ENCODE measurements around the gene PDE7B.

PDE7B gene

GRCh38 chr6:135921188-135921587 lies 69.7 kb downstream of the PDE7B start:
- no peak overlapping the region for H3K4me3 ChIP-seq (ENCODE audit: low read depth, low read length)
- TF ChIP-seq CTCF (conservative IDR thresholded peaks at IDR 0.05; ENCODE audit: low read depth, low read length): no peak
- peak; percentile 54 for DNase-seq (ENCODE audit: low read depth)

GRCh38 chr6:135922174-135922573 lies 70.7 kb downstream of the PDE7B start:
- TF ChIP-seq CTCF (conservative IDR thresholded peaks at IDR 0.05; ENCODE audit: low read depth, low read length): no peak
- DNase-seq (ENCODE audit: low read depth): peak; percentile 98
- no peak overlapping the region for H3K4me3 ChIP-seq (ENCODE audit: low read depth, low read length)

- no peak overlapping the region for H3K4me3 ChIP-seq (ENCODE audit: low read depth, low read length)
- no peak for TF ChIP-seq CTCF (conservative IDR thresholded peaks at IDR 0.05; ENCODE audit: low read depth, low read length)
- DNase-seq (ENCODE audit: low read depth): peak; percentile 40
These were observed 71.2 kb downstream of the PDE7B start for GRCh38 chr6:135922746-135923145.

- TF ChIP-seq CTCF (conservative IDR thresholded peaks at IDR 0.05; ENCODE audit: low read depth, low read length): no peak
- no peak for DNase-seq (ENCODE audit: low read depth)
- no peak overlapping the region for H3K4me3 ChIP-seq (ENCODE audit: low read depth, low read length)
These were observed 81.2 kb downstream of the PDE7B start for GRCh38 chr6:135932651-135933050.

- TF ChIP-seq CTCF (conservative IDR thresholded peaks at IDR 0.05; ENCODE audit: low read depth, low read length): no peak
- peak; percentile 76 for DNase-seq (ENCODE audit: low read depth)
- H3K4me3 ChIP-seq (ENCODE audit: low read depth, low read length): no peak overlapping the region
These were observed 84.6 kb downstream of the PDE7B start for GRCh38 chr6:135935941-135936601.

- no peak for TF ChIP-seq CTCF (conservative IDR thresholded peaks at IDR 0.05; ENCODE audit: low read depth, low read length)
- no peak overlapping the region for H3K4me3 ChIP-seq (ENCODE audit: low read depth, low read length)
- peak; percentile 96 for DNase-seq (ENCODE audit: low read depth)
These were observed 85.1 kb downstream of the PDE7B start for GRCh38 chr6:135936606-135937005.

GRCh38 chr6:135937106-135937505 lies 85.6 kb downstream of the PDE7B start:
- no peak for TF ChIP-seq CTCF (conservative IDR thresholded peaks at IDR 0.05; ENCODE audit: low read depth, low read length)
- H3K4me3 ChIP-seq (ENCODE audit: low read depth, low read length): no peak overlapping the region
- DNase-seq (ENCODE audit: low read depth): no peak
